H1 (cell line): ENCODE results near the gene IFI16.

Source experiments
- EGR1 ChIP-seq: IDR thresholded peaks from 2 replicates; pipeline ENCODE4 v1.6.1; 2011; ENCODE audit warnings: low read depth, low read length, borderline replicate concordance
- EP300 ChIP-seq, 2 experiments: IDR thresholded peaks; 1 replicate in 1 of 2; 2 replicates in 1 of 2; pipeline ENCODE4 v1.6.1; 2011 to 2012; ENCODE audit warnings: low read depth in 2 of 2, low read length in 2 of 2, mild to moderate bottlenecking in 2 of 2, borderline replicate concordance in 1 of 2, inconsistent platforms in 1 of 2, moderate library complexity in 1 of 2
- EZH2 ChIP-seq: fragments of 200-600 bp; sonication (generic); IDR thresholded peaks from 2 replicates; pipeline ENCODE4 v1.7.1; 2012; ENCODE audit warnings: low read depth, mild to moderate bottlenecking, moderate library complexity, low read length, inconsistent platforms; ENCODE audit not compliant: severe bottlenecking
- POLR2A ChIP-seq, 2 experiments: IDR thresholded peaks; 1 replicate in 1 of 2; 2 replicates in 1 of 2; pipeline ENCODE4 v1.6.1; 2011; ENCODE audit warnings: low read depth in 2 of 2, low read length in 2 of 2, mild to moderate bottlenecking in 2 of 2; ENCODE audit errors: control extremely low read depth in 1 of 2
- TAF1 ChIP-seq: IDR thresholded peaks from 2 replicates; pipeline ENCODE4 v1.6.1; 2011; ENCODE audit warnings: mild to moderate bottlenecking, low read depth, low read length
- TAF7 ChIP-seq: optimal IDR thresholded peaks from 2 replicates; pipeline ENCODE3; 2011; ENCODE audit warnings: low read depth, mild to moderate bottlenecking, inconsistent platforms, low read length, moderate library complexity, borderline replicate concordance
- YY1 ChIP-seq: IDR thresholded peaks from 2 replicates; pipeline ENCODE4 v1.6.1; 2011; ENCODE audit warnings: low read depth, mild to moderate bottlenecking, low read length
- TF ChIP-seq, protein P1 (sequence below), 3 experiments: IDR thresholded peaks; 1 replicate in 2 of 3; 2 replicates in 1 of 3; pipeline versions ENCODE4 v1.5.1 to v1.6.1; 2011; ENCODE audit warnings: low read length in 3 of 3, mild to moderate bottlenecking in 3 of 3, inconsistent platforms in 2 of 3, low read depth in 1 of 3, moderate library complexity in 1 of 3; ENCODE audit not compliant: insufficient read depth in 1 of 3; ENCODE audit errors: control extremely low read depth in 1 of 3

GRCh38 chr1:159083013-159083412, 73.3 kb downstream of the IFI16 start:
- TF ChIP-seq, protein P1, sequence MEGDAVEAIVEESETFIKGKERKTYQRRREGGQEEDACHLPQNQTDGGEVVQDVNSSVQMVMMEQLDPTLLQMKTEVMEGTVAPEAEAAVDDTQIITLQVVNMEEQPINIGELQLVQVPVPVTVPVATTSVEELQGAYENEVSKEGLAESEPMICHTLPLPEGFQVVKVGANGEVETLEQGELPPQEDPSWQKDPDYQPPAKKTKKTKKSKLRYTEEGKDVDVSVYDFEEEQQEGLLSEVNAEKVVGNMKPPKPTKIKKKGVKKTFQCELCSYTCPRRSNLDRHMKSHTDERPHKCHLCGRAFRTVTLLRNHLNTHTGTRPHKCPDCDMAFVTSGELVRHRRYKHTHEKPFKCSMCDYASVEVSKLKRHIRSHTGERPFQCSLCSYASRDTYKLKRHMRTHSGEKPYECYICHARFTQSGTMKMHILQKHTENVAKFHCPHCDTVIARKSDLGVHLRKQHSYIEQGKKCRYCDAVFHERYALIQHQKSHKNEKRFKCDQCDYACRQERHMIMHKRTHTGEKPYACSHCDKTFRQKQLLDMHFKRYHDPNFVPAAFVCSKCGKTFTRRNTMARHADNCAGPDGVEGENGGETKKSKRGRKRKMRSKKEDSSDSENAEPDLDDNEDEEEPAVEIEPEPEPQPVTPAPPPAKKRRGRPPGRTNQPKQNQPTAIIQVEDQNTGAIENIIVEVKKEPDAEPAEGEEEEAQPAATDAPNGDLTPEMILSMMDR (IDR thresholded peaks at IDR 0.05; ENCODE audit: control extremely low read depth in 1 of 3, insufficient read depth in 1 of 3, low read depth in 1 of 3, low read length in 3 of 3): no peak
- TF ChIP-seq YY1: no peak
- TF ChIP-seq EZH2: no peak
- TF ChIP-seq TAF1: no peak
- TF ChIP-seq TAF7: no peak
- no peak for TF ChIP-seq EGR1
- TF ChIP-seq EP300 (IDR thresholded peaks at IDR 0.05; ENCODE audit: borderline replicate concordance in 1 of 2, low read depth in 2 of 2, low read length in 2 of 2): no peak
- TF ChIP-seq POLR2A (IDR thresholded peaks at IDR 0.05; ENCODE audit: control extremely low read depth in 1 of 2, low read depth in 2 of 2, low read length in 2 of 2): no peak
